Fibroblast of mammary gland (primary cell): Measurements from ENCODE around the gene AGRN.
"Not testable (repeated sequence)": the region's sequence is repeated elsewhere in the genome, so short reads cannot be mapped to it uniquely, and the experiment has no call there.

Source experiments
- DNase-seq: peaks from one replicate; pipeline ENCODE4 v3.0.0-alpha.2; 2010; ENCODE audit warnings: low read depth
- H3K4me3 ChIP-seq: 2 replicates; pipeline ENCODE4 v1.5.1; 2011; ENCODE audit warnings: low read depth, mild to moderate bottlenecking, low read length, moderate library complexity; ENCODE audit not compliant: control insufficient read depth
- TF ChIP-seq, protein P1 (sequence below): conservative IDR thresholded peaks from 2 replicates; pipeline ENCODE4 v1.5.1; 2011; ENCODE audit warnings: low read depth, low read length, inconsistent platforms; ENCODE audit not compliant: control insufficient read depth, insufficient read depth

The AGRN gene

DNA sequence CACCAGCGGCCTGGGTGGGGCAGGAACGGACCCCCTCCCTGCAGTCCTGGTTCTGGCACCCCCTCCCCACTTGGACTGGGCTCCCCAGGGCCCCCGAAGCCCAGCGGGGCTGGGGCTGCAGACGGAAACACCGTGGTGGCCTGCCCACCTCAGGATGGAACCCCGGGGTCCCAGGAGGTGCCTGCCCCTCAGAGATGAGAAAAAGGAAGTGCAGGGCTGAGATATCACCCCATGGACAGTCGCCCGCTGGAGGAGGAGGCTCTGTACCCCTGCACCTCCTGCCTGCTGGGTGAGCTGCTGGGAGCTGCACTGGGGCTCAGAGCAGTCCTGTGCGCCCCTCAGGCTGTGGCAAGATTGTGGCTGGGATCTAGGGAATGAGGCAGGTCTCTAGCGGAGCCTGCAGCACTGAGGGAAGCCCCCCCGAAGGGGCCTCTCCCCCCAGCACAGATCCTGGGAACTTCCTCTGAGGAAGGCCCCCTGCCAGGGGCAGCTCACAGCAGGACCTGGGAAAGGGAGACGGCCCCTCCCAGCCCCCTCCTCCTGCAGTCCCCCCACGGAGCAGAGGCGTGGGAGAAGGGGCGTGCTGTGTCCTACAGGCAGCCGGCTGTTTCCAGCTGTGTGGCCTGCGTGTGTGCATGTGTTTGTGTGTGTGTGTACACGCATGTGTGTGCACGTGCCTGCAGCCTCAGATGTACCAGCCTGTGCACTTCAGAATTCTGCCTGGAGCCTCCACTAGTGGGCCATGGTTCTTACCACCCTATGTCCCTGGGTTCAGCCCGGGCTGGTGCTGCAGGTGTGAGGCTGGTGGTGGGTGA, 6.9 kb downstream of the AGRN start:
- no peak overlapping the region for H3K4me3 ChIP-seq
- no peak for DNase-seq
- TF ChIP-seq, protein P1, sequence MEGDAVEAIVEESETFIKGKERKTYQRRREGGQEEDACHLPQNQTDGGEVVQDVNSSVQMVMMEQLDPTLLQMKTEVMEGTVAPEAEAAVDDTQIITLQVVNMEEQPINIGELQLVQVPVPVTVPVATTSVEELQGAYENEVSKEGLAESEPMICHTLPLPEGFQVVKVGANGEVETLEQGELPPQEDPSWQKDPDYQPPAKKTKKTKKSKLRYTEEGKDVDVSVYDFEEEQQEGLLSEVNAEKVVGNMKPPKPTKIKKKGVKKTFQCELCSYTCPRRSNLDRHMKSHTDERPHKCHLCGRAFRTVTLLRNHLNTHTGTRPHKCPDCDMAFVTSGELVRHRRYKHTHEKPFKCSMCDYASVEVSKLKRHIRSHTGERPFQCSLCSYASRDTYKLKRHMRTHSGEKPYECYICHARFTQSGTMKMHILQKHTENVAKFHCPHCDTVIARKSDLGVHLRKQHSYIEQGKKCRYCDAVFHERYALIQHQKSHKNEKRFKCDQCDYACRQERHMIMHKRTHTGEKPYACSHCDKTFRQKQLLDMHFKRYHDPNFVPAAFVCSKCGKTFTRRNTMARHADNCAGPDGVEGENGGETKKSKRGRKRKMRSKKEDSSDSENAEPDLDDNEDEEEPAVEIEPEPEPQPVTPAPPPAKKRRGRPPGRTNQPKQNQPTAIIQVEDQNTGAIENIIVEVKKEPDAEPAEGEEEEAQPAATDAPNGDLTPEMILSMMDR = no peak

DNA sequence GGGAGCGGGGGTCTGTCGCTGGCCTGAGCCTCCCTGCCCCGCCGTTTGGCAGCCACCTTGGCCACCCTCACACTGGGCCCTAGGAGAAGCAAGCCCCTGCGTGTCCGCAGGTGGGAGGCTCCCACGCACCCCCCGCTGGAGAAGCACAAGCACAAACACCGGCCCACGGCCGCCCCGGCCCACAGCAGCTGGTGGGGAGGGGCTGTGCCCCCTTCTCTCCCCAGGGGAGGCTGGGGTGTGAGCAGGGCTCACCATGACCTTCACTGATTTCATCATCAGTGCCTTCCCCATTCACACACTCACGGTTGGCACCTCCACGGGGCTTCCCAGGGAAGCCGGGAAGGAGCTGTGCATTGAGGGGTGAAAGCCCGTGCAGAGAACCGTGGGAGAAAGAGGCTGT, 7.9 kb downstream of the AGRN start:
- DNase-seq = no peak
- no peak overlapping the region for H3K4me3 ChIP-seq
- TF ChIP-seq, protein P1 = no peak

DNA sequence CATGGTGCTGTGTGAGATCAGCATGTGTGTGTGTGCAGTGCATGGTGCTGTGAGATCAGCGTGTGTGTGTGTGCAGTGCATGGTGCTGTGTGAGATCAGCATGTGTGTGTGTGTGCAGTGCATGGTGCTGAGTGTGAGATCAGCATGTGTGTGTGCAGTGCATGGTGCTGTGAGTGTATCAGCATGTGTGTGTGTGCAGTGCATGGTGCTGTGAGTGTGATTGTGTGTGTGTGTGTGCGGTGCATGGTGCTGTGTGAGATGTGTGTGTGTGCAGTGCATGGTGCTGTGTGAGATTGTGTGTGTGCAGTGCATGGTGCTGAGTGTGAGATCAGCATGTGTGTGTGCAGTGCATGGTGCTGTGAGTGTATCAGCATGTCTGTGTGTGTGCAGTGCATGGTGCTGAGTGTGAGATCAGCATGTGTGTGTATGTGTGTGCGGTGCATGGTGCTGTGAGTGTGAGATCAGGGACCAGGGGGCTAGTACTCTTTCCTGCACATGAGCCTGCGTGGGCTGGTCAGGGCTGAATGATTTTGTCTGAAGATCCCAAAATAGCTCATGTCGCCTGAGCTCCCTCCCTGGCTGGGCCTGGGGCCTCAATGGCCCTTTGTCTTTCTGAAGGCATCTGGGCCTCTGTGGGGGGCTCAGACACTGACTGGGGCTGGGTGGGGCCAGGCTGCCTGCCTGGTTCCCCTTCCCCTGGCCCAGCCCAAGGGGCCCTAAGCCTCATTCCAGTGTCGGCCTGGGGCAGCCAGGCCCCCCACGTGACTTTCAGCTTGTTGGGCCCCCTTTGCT, 11.1 kb downstream of the AGRN start:
- not testable (repeated sequence) for H3K4me3 ChIP-seq, DNase-seq

DNA sequence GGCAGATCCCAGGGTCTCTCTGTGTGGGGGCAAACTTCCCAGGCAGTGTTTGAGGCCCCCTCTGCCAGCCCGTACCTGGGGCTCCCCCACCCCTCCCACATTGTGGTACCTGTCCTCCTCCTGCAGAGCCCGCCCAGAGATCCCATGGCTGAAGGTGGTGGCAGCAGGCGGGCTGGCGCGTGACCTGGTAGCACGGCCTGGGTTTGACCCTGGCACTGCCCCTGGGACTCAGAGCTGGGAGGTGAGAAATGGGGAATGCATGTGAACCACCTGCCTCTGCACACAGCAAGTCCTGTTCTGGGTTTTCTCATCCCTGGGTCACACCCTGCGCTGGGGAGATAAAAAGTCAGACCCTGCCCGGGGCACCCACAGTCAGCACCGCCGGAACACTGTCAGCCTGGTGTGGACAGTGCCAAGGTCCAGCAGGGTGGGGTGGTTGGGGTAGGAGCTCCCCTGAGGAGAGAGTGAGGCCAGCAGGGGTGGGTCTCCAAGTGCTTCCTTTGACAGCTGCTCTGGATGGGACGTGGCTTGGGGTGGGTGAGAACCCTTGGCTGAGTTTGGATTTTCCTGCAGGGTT, 11.8 kb downstream of the AGRN start:
- DNase-seq = no peak
- H3K4me3 ChIP-seq = no peak overlapping the region
- TF ChIP-seq, protein P1 = no peak

DNA sequence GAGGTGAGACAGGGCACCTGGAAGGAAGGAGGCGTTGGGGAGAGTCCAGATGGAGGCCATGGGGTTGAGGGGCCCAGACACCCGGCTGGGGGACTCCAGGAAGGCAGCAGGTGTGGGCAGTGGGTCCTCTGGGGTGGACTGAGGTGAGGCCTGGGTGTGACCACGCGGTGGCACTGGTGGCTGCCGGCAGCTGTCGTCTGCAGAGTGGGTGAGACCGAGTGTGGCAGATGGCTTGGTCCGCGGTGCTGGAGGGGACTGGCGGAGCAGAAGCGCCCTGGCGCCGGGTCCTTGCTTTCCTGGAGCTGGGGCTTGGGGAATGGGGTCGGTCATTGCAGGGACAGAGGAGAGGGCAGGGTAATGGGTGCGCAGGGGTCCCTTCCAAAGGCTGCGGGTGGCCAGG, 12.5 kb downstream of the AGRN start:
- DNase-seq = no peak
- H3K4me3 ChIP-seq = no peak overlapping the region
- TF ChIP-seq, protein P1 = no peak

DNA sequence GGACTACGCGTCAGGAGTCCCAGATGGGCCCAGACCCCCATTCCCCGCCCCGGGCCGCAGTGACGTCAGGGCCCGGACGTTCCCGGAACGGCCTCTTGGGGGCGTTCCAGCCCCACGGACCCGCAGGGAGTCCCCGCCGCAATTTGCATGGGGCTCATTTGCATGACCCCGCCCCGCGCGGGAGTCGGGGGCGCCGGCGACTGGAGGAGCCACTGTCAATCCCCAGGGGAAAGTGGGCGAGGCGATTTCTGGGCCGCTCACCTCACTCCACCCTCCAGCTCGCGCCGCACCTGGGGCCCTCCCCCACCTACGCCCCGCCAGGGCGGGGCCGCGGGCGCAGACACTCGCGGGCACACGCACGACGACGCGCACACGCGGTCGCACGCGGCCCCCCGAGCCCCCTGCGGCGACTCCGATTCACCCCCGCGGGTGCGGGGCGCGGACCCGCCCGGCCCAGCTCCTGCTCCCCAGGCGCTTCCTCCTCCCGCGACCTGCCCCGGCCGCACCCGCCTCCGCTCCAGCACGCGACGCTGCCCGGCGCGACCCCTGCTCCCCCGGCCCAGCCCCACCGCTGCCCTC, 13.2 kb downstream of the AGRN start:
- H3K4me3 ChIP-seq = no peak overlapping the region
- DNase-seq = peak; percentile 43
- TF ChIP-seq, protein P1 = peak; percentile 46
